GM12892 (cell line): ENCODE data around the gene MRPS34.

Source experiments
- POLR2A ChIP-seq: IDR thresholded peaks from 2 replicates; pipeline ENCODE4 v1.6.1; 2011; ENCODE audit warnings: low read depth, low read length, control low read depth
- POLR2AphosphoS5 ChIP-seq: IDR thresholded peaks from 2 replicates; pipeline ENCODE4 v1.6.1; 2011; ENCODE audit warnings: low read depth, low read length, control low read depth
- TAF1 ChIP-seq: IDR thresholded peaks from 2 replicates; pipeline ENCODE4 v1.6.1; 2011; ENCODE audit warnings: low read depth, mild to moderate bottlenecking, control low read depth, low read length, borderline replicate concordance

DNA sequence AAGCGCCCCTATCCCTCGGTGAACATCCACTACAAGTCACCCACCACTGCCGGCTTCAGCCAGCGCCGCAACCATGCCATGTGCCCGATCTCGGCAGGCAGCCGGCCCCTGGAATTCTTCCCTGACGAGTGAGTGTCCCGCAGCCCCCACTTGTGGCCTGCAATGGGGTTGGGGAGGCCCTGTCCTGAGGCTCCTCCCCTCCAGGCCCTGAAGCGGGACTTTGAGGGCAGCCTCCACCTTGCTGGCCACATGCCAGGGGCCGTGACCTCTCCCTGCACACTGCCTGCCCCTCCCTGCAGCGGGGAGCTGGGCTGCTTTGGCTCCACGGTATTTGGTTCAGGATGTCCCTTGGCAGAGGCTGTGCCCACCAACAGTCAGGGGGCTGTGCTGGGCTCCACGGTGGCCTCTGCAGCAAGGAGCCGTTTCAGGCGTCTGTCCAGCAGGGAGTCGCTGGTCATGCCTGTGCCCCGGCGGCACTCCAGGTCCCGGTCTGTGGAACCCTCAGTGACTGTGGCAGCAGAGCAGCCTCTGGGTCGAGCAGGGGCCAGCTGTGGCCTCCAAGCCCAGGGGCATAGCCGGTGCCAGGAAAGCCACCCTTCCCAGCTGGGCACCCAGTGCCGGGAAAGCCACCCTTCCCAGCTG, 9.9 kb downstream of the MRPS34 start:
- TF ChIP-seq POLR2A (no peak), POLR2AphosphoS5 (no peak), TAF1 (no peak)
